UCSD-AML1 (cell line): Measurements from ENCODE around the gene RPTOR.

Source experiments
- DNase-seq: peaks from one replicate; lab custom pipeline; 2025; ENCODE audit not compliant: unreplicated experiment; lab: John Stamatoyannopoulos, UW

RPTOR gene

DNA sequence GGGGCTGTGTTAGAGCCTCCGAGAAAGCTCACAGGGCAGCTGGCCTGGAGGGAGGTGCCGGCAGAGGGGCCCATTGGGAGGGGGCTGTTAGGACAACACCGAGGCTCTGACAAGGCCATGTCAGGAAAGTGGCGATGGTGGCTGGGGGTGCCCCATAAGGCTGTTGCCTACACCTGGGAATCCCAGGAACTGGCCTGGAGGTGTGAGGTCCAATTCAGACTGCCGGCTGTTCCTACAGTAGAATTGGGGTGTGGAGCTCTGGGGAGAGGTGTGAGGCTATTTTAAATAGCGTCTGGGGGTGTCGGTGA lies 292.0 kb downstream of the RPTOR start:
- no peak for DNase-seq

DNA sequence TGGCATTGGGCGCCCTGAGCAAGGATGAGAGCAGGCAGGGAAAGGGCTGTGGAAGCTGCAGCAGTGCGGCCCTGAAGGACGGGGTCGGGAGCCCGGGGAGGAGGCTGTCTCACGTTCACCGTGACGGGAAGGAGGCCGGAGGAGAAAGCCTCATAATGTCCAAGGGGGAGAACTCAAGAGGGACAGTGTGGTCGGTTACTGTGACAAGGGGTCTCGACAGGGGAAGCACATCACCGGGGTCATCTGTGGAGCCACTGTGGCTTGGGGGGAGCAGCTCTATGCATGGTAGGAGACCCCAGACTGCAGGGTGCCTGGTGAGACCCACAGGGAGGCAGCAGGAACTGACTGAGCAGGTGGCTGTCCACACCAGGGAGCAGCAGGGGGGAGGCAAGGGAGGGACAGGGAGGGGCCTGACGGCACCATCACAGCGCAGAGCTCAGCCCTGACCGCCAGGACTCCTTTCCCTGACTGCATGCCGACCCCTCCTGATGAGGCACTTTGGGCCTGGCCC lies 292.4 kb downstream of the RPTOR start:
- DNase-seq = no peak

DNA sequence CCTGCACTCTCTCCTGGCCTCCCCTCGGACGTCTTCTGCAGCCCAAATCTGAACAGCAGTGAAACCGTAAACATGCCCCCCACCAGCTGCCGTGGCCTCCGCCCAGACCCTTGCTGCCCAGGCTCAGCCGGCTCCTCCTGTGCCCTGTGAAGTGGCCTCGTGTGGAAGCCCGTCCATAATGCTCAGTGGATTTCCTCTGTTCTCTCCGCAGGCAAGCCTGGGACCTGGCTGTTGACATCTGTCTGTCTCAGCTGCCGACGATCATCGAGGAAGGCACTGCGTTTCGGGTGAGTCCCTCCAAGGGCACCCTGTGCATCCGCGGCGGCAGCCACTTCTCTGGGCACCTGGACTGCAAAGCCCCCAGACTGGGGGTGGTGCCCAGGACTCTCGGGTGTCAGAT lies 293.1 kb downstream of the RPTOR start:
- no peak for DNase-seq

DNA sequence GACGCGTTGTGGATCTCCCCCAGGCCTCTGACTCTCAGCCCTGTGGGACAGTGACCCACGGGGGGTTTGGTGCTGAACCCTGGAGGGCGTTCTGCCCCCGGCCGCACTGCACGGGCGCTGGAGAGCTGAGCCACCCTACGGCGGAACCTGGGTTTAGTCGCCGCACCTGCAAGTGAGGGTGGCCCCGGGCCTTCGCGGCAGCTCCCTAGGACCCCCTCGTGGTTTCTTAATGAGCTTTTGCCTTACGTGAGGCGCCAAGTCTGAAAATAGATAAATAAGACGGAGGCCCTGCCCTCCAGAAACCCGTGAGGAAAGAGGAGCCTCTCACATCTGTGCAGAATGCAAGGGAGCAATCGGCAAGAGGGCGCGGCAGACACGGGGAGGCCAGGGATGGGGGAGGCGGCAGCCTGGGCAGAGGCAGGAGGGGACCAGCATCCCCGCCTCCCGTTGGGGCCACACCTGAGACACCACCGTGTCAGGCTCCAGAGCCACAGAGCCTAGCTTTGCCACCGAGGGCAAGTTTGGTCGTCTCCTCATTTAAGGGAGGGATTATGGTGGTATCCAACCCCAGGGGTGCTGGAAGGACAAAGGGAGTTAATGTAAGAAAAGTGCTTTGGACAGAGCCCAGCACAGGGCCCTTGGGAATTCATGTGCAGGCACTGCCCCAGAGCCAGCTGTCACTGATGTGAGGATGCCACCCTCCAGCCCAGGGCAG lies 293.8 kb downstream of the RPTOR start:
- no peak for DNase-seq

DNA sequence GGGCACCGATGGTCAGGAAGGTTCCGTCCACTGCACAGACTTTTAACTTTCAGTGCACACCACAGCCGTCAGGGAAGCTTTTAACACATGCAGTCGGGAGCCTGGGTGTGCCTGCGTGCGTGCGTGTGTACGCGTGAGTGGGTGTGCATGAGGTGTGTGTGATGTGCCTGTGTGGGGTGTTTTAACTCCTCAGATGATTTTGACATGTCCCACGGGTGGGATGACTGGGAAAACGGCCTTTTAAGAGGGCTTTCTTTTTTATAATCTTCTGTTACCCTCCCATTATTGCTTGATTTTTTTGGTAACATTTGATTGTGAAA lies 294.3 kb downstream of the RPTOR start:
- DNase-seq = no peak

DNA sequence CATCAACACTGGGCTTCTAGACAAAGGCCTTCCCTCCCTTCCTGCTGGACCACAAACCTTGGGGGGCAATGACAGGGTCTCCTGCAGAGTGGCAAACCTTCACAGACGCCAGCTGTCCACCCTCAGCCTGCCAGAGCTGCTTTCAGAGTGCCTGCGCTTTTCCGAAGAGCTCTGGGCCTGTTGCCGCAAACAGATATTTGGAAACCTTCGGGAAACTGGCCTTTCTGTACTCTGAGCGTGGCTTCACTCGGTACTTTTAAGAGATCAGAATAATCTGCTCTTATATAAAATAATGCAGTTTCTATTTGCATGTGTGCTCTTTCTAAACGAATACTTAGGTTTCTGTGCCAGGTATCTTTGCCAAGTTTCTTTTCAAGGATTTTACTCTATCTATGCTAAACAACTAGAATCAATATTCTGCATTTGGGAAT lies 294.9 kb downstream of the RPTOR start:
- DNase-seq = no peak

DNA sequence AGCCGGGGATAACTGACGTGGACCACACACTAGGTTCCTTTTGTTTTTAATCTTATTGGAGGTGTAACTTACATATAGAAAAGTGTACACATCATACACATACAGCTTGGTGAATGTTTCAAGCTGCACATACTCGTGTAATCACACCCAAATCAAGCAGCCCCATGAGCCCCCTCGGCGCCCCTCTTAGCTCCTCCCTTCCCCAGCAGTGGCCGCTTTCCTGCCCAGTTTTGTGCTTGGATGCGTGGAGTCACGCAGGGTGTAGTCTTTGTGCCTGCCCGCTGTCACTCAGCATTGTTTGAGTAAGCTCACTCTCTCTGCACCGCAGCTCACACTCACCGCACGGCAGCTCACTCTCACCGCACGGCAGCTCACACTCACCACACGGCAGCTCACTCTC lies 295.3 kb downstream of the RPTOR start:
- no peak for DNase-seq

DNA sequence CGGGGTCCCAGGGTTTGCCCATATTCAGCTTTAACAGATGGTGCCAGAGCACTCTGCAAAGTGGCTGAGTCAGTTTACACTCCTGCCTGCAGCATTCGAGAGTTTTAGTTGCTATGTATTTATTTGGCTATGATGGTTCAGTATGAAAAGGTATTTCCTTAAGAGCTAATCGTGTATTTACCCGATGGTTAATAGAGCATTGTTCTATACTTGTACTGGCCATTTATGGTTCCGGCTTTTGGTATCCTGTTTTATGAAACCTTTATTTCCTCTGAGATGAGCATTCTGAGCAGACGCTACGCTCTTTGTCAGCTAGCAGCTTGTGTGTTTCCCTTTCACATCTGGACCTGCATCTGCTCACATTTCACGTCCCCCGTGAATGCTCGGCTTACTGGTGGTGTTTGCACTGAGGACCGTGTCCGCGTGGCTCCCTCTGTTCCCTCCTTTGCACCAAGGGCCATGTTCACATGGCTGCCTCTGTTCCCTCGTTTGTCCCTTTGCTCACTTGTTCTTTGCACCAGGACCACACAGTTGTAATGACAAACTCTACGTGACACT lies 297.9 kb downstream of the RPTOR start:
- no peak for DNase-seq

DNA sequence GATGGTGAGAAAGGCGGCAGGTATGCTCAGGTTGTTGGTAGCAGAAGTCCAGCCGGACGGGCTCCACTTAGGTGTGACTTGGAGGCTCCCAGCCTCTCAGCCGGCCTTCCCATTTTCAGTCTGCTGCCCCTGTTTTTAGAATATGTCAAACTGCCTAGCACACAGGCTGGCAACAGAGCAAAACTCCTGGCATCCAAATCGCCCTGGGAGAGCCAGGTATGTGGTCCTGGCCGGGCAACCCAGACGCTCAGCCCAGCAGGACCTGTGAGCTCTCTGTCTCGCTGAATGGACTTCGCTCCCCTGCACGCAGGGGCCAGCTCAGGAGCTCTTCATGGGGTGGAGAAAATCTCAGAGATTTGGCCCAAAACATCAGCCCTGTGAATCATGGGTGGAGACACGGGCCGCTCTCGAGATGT lies 299.1 kb downstream of the RPTOR start:
- DNase-seq = no peak

DNA sequence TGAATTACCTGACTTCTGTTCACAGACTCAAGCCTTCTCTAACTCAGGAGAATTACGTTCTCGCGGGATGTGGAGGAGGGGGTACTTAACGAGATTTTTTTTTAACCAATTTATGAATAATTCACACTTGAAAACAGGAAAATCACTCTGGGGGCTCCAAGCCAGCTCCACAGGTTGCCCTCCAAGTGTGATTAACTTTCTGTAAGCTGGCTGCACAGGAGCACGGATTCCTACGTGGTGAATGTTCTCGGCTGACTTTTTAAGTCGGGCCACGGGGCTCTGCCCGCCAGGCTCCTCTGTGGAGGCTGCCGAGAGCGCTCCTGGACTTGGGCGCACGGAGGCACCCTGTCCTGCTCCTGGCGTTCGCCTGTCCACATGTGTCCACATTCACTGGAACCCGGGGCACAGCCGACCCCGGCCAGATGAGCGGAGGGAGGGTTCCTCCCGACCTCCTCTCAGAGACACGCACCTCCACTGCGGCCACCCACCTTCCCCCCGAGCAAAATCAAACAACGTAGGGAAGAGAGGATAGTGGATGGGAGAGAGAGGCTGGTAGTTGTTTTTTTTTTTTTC lies 299.9 kb downstream of the RPTOR start:
- no peak for DNase-seq

DNA sequence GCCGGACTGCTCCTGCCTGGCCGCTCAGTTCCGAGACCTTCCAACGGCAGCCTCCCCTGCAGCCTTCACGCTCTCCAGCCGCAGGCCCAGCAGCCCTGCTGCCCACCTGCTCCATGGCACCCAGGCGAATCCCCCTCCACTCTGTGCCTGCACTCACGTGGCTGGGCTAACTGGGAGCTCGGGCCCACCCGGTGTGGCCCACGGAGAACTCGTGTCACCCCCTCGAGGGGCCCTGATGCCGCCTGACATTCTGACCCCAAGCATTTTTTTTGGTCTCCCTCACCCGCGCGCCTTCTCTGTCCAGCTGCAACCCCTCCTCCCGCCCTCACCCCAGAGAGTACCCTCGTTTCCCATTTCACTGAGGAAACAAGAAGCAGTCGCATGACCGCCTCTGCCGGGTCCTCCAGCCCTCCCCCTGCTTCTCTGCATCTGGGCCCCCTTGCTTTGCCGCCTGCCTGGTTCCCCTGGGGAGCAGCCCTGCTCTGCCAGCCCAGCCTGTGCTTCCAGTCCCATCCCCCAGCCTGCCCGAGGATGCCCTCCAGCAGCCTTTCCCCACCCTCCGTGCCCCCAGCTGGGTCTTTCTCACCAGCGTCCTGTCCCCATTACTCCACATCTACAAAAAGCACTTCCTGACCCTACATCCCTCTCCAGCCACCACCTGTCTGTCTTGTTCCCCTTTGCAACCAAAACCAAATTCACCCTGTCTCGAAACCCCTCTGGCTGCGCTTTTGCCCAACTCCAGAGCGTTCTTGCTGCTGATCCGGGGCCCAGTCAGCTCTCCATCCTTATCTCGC lies 300.6 kb downstream of the RPTOR start:
- no peak for DNase-seq

DNA sequence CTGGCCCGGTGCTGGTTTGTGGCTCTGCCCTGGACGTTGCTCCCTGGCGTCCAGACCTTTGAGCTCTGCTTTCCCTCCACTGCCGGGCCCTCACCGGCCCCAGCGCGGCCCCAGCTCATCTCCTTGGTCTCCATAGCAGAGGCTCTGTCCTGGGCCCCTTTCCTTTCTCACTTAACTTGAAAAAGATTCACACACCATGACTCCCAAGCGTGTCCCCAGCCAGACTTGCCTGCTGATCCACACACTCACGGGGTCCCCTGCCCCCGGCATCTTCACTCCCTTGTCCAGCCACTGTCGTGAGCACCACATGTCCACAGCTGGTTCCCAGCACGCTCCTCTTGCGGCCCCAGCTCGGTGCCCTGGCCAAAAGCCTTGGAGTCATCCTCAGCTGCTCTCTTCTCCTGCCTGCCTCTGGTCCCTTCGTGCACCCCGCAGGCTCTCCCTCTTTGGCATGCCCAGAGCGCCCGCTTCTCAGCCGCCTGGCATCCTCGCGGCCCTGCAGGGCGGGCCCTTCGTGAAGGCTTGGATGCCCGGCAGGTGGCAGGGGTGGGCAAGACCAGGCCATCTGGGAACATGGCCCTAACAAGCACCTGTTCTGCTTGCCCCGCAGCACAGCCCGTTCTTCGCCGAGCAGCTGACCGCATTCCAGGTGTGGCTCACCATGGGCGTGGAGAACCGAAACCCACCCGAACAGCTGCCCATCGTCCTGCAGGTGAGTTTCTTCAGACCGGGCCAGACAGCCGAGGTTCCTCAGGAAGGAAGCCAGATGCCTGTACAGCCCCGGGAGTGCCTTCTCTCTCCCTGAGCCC lies 301.4 kb downstream of the RPTOR start:
- DNase-seq = no peak

DNA sequence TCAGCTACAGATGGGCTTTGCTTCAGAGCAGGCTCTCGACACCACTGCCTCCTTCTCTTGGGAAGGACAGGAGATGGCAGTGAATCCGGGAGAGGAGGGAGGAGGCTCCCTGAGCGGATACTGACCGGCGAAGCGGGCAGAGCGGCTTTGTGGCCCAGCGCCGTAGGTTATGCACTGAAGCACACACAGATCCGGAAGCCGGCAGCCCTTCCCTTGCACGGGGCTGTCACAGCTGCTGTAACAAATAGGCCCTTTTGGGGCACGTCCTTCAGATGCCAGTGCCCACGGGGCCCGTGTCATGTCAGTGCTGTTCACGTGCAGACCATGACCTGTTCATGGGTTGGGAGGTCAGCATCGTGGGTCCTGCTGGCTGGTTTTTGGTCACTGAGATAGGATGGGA lies 302.3 kb downstream of the RPTOR start:
- no peak for DNase-seq

DNA sequence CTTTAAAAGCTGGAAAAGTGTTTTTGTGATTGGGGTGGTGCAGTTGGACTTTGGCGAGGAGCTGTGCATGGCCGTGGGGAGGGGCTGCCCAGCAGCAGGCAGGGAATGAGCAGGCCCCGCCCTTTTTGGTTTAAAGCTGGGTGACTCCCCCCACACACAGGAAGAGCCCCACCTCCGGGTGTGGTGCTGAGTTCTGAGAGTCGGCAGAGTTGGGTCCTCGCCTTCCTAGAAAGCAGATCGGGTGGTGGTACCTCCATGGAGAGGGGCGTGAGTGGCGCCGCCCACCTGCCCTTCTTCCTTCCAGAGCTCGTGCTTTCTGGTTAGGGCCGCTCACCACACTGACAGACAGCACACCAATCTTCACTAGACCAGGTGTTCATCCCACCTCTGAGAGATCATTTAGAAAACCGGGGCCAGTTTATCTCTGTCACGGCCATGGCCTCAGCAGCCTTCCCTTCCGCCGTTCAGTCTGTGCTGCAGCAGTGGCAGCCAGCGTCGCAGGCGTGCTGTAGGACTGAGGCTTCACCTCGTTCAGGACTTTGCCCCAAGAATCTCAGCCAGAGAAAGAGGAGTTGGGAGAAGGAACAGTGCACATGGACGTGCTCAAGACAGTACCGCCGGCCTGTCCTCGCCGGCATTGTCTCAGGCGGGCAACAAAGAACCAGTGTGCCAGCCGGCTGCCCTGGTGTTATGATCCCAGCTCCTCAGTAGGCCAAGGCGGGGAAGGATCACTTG lies 303.0 kb downstream of the RPTOR start:
- no peak for DNase-seq

DNA sequence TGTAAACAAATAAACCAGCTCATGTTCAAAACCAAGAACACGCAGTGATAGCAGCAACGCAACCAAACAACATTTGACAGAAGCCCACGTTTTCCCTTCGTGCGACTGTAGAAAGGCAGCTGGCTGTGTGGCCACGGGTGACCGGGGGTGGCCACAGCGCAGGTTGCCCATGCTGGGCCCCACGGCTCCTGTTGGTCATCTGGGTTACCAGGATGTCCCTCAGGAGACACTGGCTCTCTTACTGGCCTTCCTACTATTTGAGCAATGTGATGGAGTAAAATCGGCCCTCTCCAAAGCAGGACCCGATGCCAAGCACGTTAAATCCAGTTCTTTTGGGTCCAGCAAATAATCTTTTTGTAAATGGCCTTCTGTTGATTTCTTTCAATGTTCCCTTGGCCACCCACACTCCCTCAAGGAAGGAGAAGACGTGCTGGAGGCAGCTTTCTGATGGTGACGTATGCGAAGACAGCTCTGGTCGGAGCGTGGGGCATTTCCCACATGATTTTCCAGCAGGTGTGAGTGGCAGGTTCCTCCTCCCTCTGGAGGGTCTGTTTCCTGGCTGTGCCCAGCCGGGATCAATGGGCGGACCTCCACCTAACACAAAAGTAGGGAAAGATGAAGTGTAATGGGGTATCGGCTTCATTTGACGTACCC lies 303.9 kb downstream of the RPTOR start:
- no peak for DNase-seq

DNA sequence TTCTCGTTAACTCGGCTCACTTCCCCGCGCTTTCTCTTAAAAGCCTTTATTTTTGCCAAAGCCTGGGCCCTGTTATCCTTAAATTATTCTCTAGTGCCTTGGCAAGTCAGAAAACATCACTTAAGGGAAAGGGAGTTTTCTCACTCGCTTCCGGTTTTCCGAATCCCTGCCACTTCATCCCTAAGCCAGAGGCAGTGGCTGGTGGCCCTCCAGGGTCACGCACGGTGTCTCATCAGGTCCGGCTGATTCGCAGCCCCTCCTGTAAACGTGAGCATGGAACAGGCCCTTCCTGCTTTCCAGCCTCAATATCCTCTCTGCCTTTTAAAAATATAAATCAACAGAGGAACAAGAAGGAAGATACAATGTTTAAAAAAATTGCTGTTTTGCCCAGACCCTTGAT lies 304.5 kb downstream of the RPTOR start:
- no peak for DNase-seq

DNA sequence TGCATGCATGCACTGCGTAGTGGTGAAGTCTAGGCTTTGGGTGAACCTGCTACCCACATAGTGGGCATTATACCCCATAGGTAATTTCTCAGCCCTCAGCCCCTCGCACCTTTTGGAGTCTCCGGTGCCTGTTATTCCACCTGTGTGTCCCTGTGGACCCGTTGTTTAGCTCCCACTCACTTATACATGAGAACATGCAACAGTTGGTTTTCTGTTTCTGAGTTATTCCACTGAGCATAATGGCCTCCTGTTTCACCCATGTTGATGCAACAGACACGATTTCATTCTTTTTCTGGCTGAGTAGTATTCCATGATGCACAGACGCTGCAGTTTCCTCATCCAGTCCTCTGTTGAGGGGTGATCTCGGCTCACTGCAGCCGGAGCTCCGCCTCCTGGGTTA lies 305.5 kb downstream of the RPTOR start:
- no peak for DNase-seq

DNA sequence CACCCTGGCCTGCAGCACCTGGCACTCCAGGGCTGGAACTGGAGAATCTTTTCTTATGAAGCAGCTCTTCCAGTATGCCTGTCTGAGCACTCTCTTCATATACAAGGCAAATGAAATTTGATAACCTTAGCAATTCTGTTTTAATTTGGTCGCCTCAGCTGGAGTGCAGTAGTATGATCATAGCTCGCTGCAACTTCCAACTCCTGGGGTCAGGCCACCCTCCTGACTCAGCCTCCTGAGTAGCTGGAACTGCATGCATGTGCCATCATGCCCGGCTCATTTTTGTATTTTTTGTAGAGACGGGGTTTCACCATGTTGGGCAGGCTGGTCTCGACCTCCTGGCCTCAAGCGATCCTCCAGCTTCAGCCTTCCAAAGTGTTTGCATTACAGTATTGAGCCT lies 306.2 kb downstream of the RPTOR start:
- no peak for DNase-seq

DNA sequence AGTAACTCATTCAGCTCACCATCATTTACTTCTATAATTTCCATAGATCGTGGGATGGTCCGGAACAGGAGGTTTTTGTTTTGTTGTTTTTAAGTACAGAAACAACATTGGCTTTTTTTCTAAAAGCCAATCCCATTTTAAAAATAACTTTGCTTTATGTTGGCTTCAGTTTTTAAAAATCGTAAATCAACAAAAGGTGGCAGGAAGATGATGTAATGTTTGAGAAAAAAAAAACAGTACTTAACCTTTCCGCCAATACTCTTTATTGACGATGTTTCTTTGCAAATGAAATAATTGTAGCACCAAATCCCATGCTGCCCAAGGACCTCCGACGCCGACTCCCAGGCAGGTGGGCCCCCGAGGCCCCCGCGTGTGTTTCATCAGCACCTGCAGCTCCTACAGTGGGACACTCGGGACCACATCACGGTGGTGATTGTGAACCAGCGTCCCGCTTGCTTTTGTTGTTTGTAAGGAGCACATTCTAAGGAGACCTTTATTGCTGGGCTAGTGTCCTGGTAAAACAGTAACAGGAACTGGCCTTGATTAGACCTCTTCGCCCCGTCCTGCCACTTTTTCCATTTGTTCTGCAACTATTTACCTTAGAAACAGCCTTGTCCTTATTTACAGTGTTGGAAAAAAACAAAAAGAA lies 306.8 kb downstream of the RPTOR start:
- no peak for DNase-seq
